GF-D8 (cell line): ENCODE data around the gene BRD4.
"Not testable (repeated sequence)": the region's sequence is repeated elsewhere in the genome, so short reads cannot be mapped to it uniquely, and the experiment has no call there.

Source experiments
- DNase-seq: peaks from one replicate; lab custom pipeline; 2025; lab: John Stamatoyannopoulos, UW

BRD4 gene

DNA sequence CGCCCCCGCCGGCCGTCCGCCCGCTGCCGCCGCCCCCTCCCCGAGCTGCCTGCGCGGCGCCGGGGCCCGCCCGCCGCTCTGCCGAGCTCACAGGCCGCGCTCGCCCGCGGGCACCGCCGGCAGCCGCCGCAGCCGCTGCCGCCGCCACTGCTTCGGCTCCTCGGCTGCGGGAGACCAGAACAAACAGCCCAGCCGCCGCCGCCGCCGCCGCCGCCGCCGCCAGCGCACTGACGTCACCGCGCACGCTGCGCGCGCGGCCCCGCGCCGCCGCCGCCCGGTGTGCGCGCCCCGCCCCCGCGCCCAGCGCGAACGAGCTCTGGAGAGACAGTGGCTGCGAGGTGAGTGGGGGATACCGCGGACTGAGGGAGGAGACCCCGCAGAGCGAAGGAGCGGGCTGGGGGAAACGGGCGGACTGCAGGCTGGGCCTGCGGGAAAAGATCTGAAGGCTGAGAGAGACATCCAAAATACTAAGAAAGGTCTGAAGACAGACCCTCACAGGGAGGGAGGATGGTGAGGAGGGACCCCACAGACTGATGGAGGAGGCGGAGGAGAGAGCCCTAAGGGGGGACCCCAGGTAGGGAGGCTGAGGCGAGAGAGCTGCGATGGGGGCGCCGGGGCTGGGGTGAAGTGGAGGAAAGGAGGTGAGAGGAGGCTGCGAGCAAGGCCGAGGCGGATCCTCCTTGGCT lies at the start of gene BRD4:
BRD4 (minus strand) TSS at position 229 of the 686 bp plus-strand sequence. CDS start 59,440 bp downstream, outside the sequence.
- DNase-seq: peak; percentile 11

GRCh38 chr19:15381864-15382263 lies 49.5 kb upstream of the BRD4 start:
- DNase-seq: no peak

- no peak for DNase-seq
Measured at GRCh38 chr19:15381429-15381828, 49.1 kb upstream of the BRD4 start.

DNA sequence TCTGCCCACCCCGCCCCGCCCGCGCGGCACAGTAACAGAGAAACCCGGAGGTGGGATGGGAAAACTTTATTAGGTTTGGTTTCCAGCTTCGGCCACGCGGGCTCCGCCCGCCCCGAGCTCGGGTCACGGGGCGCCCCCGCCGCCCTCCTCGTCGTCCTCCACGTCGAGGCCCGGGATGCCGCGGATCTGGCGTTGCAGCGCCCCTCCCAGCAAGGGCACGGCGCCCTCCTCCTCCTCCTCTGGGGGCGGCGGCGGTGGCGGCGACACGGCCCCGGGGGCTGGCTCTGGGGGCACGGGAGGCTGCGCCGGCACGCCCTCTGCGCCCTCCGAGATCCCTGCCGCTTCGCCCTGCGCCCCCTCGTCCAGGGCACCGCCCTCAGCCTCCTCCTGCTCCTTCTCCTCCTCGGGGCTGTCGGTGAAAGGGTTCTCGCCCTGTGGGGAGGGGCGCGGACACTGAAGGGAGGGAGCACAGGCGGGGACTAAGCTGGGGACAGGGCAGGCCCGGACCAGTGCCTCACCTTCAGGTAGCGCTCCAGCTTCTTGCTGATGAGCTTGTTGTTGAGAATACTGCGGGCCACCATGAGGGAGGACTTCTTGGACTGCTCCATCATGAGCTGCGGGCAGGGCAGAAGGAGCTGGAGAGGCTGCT lies 47.8 kb upstream of the BRD4 start:
- DNase-seq: no peak

GRCh38 chr19:15379083-15379998 lies 47.0 kb upstream of the BRD4 start, which contains the start of gene AKAP8:
Gene AKAP8, minus strand, starts transcription at chr19:15379787. Its CDS starts 56 bp downstream, at chr19:15379731.
- DNase-seq: peak; percentile 94

- no peak for DNase-seq
Measured at GRCh38 chr19:15378534-15379082, 46.3 kb upstream of the BRD4 start.

DNA sequence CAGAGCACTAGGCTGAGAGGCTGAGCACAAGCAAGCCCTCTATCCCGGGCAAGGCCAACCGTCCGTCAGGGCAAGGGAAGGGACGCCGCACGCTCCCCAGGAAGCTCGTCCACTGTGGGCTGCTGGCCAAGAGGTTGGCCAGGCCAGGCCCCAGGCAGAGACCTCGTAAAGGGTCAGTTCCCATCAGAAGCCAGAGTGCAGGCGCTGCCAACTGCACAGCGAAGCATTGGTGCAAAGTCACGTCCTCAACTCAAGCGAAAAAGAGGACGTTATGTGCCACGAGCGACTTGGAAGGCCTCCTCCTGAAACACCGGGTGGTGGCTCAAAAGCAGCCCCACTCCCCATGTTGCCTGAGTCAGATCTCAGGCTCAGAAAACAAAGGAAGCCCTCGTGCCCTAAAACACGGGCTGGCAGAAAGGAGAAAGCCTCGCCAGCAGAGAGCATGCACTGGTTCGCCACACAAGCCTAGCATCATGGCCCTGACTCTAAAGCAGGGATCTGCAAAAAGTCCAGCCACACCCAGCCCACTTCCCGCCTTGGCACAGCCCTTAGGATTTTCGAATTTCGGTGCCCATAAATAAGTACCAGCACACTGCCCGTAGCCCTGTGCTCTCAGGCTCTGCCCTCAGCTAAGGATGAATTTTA lies 42.6 kb upstream of the BRD4 start:
- no peak for DNase-seq

DNA sequence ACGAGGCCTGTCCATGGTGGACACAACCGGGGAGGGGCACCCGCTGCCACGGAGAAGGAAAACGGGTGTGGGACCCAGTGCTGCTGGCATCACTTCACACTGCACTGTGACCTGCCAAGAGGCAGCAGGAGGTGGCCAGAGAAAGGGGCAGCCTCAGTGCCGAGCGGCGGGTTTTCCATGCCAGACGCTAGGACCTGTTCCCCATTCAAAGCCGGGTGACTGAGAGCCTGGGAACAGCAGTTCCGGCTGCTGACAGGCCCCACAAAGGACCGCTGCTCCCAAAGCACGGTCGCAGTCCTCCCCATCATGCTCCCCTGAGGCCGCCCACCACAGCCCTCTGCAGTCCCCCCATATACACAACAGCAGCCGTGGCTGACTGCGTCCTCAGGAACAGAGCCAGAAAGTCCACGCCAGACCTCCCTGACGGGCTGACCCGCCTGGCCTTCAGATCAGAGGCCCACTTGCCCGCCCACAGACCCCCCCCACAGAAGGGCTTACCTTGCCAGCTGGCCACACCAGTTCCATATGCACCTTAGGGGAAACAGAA lies 41.8 kb upstream of the BRD4 start:
- no peak for DNase-seq

DNA sequence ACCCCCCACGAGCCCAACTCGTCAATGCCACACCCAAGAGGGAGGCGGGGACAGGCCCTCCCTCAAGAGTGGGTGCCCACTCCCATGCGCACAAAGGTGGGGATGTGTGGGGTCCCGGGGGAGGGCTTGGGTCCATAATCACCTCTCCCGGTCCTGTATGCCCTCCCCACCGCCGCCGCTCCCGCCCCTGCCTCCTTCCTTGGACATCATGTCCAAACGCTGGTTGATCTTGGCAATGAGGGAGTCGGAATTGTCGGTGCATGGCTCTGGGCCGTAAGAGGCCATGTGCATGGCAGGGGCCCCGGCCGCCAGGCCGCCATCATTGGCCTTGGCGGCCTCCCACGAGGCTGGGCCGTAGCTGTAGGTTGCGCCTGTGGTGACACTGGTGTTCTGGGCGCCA lies 41.3 kb upstream of the BRD4 start:
- no peak for DNase-seq

DNA sequence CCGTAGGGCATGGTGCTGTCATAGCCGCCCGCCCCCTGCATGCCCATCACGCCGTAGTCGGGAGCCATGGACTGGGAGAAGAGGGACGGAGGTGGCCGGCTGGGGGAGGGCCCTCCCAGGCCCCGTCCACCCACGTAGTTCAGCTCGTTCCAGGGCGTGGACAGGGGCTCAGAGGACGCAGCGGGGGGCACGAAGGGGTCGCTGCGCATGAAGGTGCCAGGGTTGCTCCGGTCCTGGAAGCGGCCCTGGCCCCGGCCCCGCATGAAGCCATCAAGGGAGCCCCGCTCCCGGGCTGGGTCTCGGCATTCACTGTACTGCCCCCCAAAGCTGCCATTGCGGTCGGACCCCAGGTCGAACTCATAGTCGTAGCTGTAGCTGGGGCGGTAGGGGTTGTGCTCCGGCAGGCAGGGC lies 40.6 kb upstream of the BRD4 start:
- no peak for DNase-seq

DNA sequence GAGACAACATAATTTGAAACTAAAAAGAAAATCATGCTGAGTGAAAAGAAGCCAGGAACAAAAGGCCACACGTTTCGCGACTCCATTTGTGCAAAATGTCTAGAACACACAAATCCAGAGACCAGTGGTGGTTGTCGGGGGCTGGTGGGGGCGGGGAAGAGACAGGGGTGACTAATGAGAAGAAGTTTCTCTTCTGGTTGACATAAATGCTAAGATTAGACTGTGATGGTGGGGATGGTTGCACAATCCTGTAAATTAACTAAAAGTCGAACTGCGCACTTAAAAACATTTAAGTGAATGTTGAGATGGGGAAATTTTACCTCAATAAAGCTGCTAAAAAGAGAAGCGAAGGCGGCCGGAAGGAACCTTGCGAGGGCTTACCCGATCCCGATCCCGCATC lies 40.1 kb upstream of the BRD4 start:
- DNase-seq: no peak

DNA sequence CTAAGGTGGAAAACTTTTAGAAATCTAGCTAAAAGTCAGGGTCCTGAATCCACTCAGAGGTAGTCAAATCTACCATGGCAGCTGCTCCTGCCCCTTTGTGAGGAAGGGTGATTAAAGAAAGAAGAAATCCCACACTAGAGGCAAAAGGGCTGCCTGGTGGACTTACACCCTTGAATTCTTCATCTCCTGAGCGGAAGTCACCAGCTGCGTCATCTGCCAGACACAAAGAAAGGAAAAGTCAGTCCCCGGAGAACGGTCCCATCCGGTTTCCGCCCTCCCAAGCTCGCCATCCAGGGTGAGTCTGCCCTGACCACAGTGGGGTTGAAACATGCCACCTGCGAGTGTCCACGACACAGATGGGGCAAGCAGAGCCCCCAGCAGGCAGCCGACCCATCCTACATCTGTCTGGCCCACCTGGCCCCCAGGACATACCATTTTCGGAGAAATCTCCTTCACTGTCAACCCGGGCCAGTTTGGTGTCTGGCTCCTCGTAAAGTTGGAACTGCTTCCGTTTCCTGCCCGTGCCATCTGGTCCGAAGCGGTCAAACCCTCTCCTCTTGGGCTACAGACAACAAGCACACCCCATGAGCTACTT lies 39.5 kb upstream of the BRD4 start:
- DNase-seq: no peak

DNA sequence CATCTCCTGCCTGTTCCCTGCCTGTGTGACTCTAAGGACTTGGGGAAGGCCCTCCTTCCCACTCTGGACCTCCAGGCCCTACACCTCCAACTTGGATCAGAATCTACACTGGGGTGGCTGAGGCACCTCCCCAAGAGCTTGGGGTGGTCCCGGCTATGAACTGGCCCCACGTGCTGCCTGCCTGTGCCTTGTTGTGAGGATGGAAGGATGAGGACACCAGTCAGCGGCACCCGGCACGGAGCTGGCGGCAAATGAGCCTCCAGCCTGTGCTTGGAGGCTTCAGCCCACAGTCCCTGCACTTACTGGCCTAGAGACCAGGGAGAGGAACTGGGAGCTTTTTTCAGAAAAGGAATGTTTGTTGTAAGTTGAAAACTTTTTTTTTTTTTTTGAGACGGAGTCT lies 38.8 kb upstream of the BRD4 start:
- DNase-seq: no peak

- no peak for DNase-seq
Measured at GRCh38 chr19:15369594-15369891, 37.2 kb upstream of the BRD4 start.

GRCh38 chr19:15368798-15369593 lies 36.7 kb upstream of the BRD4 start:
- no peak for DNase-seq

DNA sequence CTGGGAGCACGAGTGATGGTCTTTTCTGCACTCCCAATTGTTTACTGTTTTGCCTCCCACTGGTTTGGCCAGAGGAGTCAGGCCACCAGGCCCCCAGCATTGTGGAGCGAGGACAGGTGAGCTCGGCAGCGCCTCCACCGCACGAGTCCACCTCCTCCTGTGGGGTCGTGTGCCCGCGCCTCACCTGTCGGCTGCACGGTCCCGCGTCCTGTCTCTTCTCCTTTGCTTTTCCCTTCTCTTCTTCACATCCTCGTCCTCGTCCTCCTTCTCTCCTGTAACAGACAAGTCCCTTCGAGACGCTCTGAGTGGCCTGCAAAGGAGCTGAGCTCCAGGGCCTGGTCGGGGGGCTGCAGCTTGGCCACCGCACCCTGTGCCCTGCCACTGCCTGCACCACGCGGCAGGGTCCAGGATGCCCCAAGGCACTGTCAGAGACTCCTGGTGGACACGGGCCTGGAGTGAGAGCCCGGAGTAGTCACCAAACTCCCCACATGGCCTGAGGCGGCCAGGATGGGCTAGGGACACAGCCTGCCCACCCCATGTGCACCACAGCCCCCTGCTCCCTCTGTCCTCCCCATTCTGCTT lies 35.8 kb upstream of the BRD4 start:
- DNase-seq: no peak

- no peak for DNase-seq
Measured at GRCh38 chr19:15367439-15367838, 35.1 kb upstream of the BRD4 start.

DNA sequence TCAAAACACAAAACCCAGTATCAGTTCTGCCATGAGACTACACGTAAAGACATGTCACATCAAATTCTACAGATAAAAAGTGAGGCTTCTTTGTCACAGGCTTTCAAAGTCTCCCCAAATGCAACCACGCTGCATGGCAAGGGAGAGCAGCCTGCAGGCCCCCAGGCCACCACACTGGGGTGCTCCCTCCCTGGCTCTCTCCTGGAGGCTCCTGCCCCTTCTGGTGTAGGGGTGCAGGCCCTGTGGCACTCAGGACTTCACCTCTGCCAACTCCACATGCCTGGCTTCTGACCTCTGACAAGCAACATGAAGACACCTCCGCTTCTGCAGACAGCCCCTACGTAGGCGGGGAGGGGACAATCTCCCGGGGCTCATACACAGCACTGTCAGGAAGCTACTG lies 32.9 kb upstream of the BRD4 start:
- DNase-seq: no peak

GRCh38 chr19:15363791-15364190 lies 31.5 kb upstream of the BRD4 start:
- not testable (repeated sequence) for DNase-seq

DNA sequence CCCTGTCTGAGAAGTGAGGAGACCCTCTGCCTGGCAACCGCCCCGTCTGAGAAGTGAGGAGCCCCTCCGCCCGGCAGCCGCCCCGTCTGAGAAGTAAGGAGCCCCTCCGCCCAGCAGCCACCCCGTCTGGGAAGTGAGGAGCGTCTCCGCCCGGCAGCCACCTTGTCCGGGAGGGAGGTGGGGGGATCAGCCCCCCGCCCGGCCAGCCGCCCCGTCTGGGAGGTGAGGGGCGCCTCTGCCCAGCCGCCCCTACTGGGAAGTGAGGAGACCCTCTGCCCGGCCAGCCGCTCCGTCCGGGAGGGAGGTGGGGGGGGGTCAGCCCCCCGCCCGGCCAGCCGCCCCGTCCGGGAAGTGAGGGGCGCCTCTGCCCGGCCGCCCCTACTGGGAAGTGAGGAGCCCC lies 30.7 kb upstream of the BRD4 start:
- DNase-seq: not testable (repeated sequence)
